Right atrium auricular region (tissue), 2 donors: ENCODE data around the gene TBX20. TPM values are rescaled to one million over a fixed set of nuclear protein-coding genes. Genes with fewer than 3 reads are reported as not detected.
A peak's percentile ranks its signal among the peaks of the same experiment; 100 is the strongest.

Experiments
- DNase-seq: peaks from one replicate; pipeline ENCODE4 v3.0.0-alpha.2; 2019; ENCODE audit warnings: low spot score
- H3K27ac ChIP-seq, 2 donors: fragments of 200-600 bp; sonication (generic); 1 replicate in 1 of 2; 2 replicates in 1 of 2; pipeline ENCODE4 v1.5.1; 2016 to 2019
- H3K27me3 ChIP-seq, 2 donors: fragments of 200-600 bp; sonication (generic); one replicate each; pipeline versions ENCODE4 v1.5.1 to v1.6.0; 2017 to 2019
- H3K36me3 ChIP-seq: fragments of 200-600 bp; sonication (generic); one replicate; pipeline ENCODE4 v1.5.1; 2016
- H3K4me1 ChIP-seq, 2 donors: fragments of 200-600 bp; sonication (generic); one replicate each; pipeline versions ENCODE4 v1.5.1 to v1.6.0; 2017 to 2019
- H3K4me3 ChIP-seq, 2 donors: fragments of 200-600 bp; sonication (generic); 1 replicate in 1 of 2; 2 replicates in 1 of 2; pipeline ENCODE4 v1.5.1; 2017 to 2019; ENCODE audit warnings: mild to moderate bottlenecking in 1 of 2, moderate library complexity in 1 of 2
- H3K9me3 ChIP-seq, 2 donors: fragments of 200-600 bp; sonication (generic); one replicate each; pipeline ENCODE4 v1.5.1; 2019
- CTCF ChIP-seq, 2 donors: fragments of 200-600 bp; sonication (generic); IDR thresholded peaks; one replicate each; pipeline ENCODE4 v1.5.1; 2019; ENCODE audit warnings: antibody characterized with exemption in 2 of 2
- total RNA-seq, 2 donors: library from RNA; depleted of rRNA; stranded (reverse); fragments of >200 nt; gene quantifications; one replicate each; pipeline ENCODE4 v1.1.0, GENCODE V29; 2016

The TBX20 gene
- total RNA-seq, result 100 to 1,000 TPM; 132 to 140 TPM

DNA sequence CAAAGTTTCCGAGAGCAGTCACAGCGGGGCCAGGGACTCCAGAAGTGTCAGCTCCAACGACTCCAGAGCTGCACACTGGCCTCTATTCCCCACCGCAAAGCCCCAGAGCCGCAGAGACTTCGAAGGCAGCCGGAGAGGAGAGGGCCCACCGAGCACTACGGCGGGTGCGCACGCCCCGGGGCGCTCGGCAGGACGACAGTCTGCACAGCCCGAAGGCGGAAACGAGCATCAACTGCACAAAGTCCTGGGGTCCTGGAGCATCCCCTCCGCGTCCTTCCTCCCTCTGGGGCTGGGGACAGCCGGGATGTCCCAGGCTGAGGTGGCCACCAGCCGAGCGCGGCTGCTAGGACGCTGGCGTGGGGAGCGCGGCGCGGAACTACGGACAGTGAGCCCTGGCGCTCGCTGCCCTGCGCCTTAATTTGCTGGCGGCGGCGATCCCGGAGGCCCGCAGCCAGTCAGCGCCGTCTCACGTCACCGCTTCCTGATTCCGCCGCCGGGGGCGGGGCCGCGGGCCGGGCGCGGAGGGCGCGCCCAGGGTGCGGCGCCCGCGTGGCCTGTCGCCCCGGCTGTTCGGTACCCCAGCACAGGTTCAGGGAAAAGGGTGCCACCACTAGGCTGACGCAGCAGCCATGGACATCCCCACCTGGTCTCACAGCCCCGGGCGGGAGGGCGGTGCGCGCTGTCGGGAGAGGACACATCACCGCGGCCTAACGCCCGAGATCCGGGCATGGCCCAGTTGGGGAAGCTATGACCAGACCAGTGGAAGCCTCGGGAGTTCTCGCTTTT lies at the start of gene TBX20:
Gene TBX20 (minus strand): TSS at position 391 of the 786 bp plus-strand sequence. CDS start 480 bp downstream, outside the sequence.
- H3K4me3 ChIP-seq, result peak within 1 kb of the TSS; percentile 81 to 83
- peak; percentile 86 for DNase-seq
- H3K27me3 ChIP-seq, result no peaks in the 10 kb centered on the region
- TF ChIP-seq CTCF (IDR thresholded peaks at IDR 0.05), result no peak
- no peaks in the 10 kb centered on the region for H3K9me3 ChIP-seq
- H3K4me1 ChIP-seq, result peaks cover 0 to 25% of the 10 kb centered on the region in 2 donors
- H3K36me3 ChIP-seq, result peaks cover 6% of the 10 kb centered on the region
- H3K27ac ChIP-seq, result peak within 1 kb of the TSS; percentile 91 to 95

DNA sequence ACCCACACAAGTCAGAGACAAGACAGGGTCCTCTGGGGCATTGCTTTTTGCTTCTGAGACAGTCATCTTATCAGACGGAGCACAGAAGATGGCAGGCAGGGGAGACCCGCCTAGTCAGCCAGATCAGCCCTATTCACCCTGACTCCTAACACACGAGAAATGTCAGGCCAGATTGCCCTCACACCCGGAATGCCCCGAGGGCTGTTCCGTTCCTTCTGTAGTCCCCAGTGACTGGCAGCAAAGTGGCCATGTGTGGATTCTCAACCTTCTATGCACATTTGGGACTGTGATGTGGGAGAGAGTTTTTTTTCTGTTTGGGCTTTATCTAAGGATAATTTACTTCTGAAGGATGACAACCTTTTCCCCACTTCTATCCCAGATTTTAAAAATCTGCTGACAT lies 35.5 kb upstream of the TBX20 start:
- TF ChIP-seq CTCF (IDR thresholded peaks at IDR 0.05), result no peak
- peaks cover 0 to 11% of the 10 kb centered on the region in 2 donors for H3K9me3 ChIP-seq
- no peak overlapping the region for H3K4me3 ChIP-seq
- DNase-seq, result no peak
- no peaks in the 10 kb centered on the region for H3K4me1 ChIP-seq
- H3K36me3 ChIP-seq, result no peaks in the 10 kb centered on the region
- H3K27ac ChIP-seq, result no peak overlapping the region
- no peaks in the 10 kb centered on the region for H3K27me3 ChIP-seq

DNA sequence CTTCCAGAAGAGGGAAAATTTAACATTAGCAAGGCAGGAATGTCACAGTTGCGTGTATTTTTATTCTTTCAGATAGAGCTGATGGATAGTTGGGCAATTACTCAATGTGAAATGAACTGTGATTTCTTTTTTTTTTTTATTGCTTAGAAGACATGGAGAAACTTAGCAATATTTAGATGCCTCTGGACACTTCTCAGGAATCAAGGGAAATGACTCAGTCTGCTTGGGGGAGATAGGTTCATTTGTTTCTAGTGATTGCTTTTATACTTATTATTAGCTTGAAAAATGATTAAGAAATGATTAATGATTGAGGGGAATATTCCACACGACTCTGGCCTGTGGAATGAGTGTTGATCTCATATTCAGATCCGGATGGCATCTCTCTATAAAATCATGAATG lies 33.1 kb upstream of the TBX20 start:
- no peak overlapping the region for H3K27ac ChIP-seq

GRCh38 chr7:35286422-35286821 lies 32.5 kb upstream of the TBX20 start:
- Histone ChIP-seq H3K27me3 (no peaks in the 10 kb centered on the region), H3K36me3 (no peaks in the 10 kb centered on the region), H3K4me3 (no peak overlapping the region), H3K27ac (no peak overlapping the region), H3K9me3 (no peaks in the 10 kb centered on the region), H3K4me1 (peaks cover 0 to under 1% of the 10 kb centered on the region in 2 donors)
- no peak for DNase-seq
- TF ChIP-seq CTCF (IDR thresholded peaks at IDR 0.05), result no peak

More for the DNA sequence above, 33.1 kb upstream of the TBX20 start:
- no peak for DNase-seq
- Histone ChIP-seq H3K36me3 (no peaks in the 10 kb centered on the region), H3K9me3 (no peaks in the 10 kb centered on the region), H3K4me3 (no peak overlapping the region), H3K4me1 (no peaks in the 10 kb centered on the region), H3K27me3 (no peaks in the 10 kb centered on the region)
- no peak for TF ChIP-seq CTCF (IDR thresholded peaks at IDR 0.05)

DNA sequence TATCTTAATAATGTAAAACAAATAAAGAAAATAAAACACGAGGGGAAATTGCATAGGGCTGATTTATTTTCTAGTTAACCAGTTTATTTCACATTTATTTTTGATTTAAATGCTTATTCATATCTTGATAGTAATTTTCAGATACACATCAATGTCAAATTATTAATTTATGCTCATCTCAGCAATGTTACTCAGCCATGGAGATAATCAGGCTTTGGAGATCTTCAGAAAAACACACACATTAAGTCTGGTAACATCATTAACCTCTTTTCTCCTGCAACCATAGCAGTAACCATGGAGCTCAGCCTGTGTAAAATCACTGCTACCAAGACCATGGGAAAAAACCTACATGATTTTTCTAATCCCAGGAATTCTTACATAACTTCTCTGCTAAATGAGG lies 31.9 kb upstream of the TBX20 start:
- peaks cover 0 to 7% of the 10 kb centered on the region in 2 donors for H3K4me1 ChIP-seq
- no peaks in the 10 kb centered on the region for H3K36me3 ChIP-seq
- no peaks in the 10 kb centered on the region for H3K27me3 ChIP-seq
- H3K27ac ChIP-seq, result no peak overlapping the region
- no peak for DNase-seq
- H3K9me3 ChIP-seq, result no peaks in the 10 kb centered on the region
- no peak for TF ChIP-seq CTCF (IDR thresholded peaks at IDR 0.05)
- H3K4me3 ChIP-seq, result no peak overlapping the region
